B cell (primary cell): ENCODE data around the gene PHPT1. TPM values are rescaled to one million over a fixed set of nuclear protein-coding genes. Genes with fewer than 3 reads are reported as not detected.

Source experiments
- ATAC-seq: fragments of 200-7000 bp; cut with Tn5 transposase; one replicate; pipeline ENCODE4 v1.10.0; 2021; ENCODE audit warnings: low read depth, mild to moderate bottlenecking, moderate number of reproducible peaks, moderate library complexity
- CTCF ChIA-PET: fragments of 350-600 bp; sonication (Branson Sonifier 250); formaldehyde crosslinking; loops from one replicate; lab custom pipeline; 2021; ENCODE audit warnings: antibody characterized with exemption, inconsistent platforms; lab: Charles Lee
- POLR2A ChIA-PET: fragments of 350-600 bp; sonication (Branson Sonifier 250); formaldehyde crosslinking; loops from one replicate; lab custom pipeline; 2021; ENCODE audit warnings: antibody characterized with exemption; lab: Charles Lee
- DNase-seq: peaks from one replicate; pipeline ENCODE4 v3.0.0; 2013
- H2AFZ ChIP-seq: 2 replicates; pipeline ENCODE4 v1.6.1; 2012; ENCODE audit warnings: mild to moderate bottlenecking, low read depth, low read length; ENCODE audit not compliant: insufficient read depth, poor library complexity, severe bottlenecking
- H3K27ac ChIP-seq, 2 donors: 1 replicate in 1 of 2; 2 replicates in 1 of 2; pipeline ENCODE4 v1.5.1; 2012 to 2013; ENCODE audit warnings: low read length in 2 of 2, mild to moderate bottlenecking in 2 of 2, moderate library complexity in 1 of 2
- H3K27me3 ChIP-seq, 4 experiments: fragments of 200-600 bp in 1 of 4; sonication (generic) in 1 of 4; replicated peaks in 1 of 4; 1 replicate in 2 of 4; 2 replicates in 2 of 4; pipeline versions ENCODE4 v1.6.1 to v1.7.0; 2013 to 2016; ENCODE audit warnings: low read length in 3 of 4, mild to moderate bottlenecking in 2 of 4, mixed read lengths in 1 of 4, moderate library complexity in 1 of 4; ENCODE audit not compliant: insufficient read depth in 4 of 4, control insufficient read depth in 3 of 4; ENCODE audit errors: control extremely low read depth in 1 of 4
- H3K36me3 ChIP-seq, 2 experiments: replicated peaks in 1 of 2; 1 replicate in 1 of 2; 2 replicates in 1 of 2; pipeline versions ENCODE4 v1.6.1 to v1.7.1; 2013; ENCODE audit warnings: low read length in 1 of 2; ENCODE audit not compliant: insufficient read depth in 2 of 2, control insufficient read depth in 1 of 2; ENCODE audit errors: control extremely low read depth in 1 of 2, extremely low read depth in 1 of 2
- H3K4me1 ChIP-seq, 2 donors: fragments of 200-600 bp in 1 of 2; sonication (generic) in 1 of 2; 1 replicate in 1 of 2; 2 replicates in 1 of 2; pipeline versions ENCODE4 v1.5.1 to v1.6.1; 2013 to 2017; ENCODE audit warnings: low read length in 2 of 2; ENCODE audit not compliant: control insufficient read depth in 2 of 2, insufficient read depth in 2 of 2
- H3K4me2 ChIP-seq: replicated peaks from 2 replicates; pipeline ENCODE3; 2012; ENCODE audit warnings: mild to moderate bottlenecking, low read depth, low read length; ENCODE audit not compliant: poor library complexity, severe bottlenecking
- H3K4me3 ChIP-seq, 5 experiments: fragments of 200-600 bp in 1 of 5; sonication (generic) in 1 of 5; 1 replicate in 3 of 5; 2 replicates in 2 of 5; pipeline versions ENCODE4 v1.5.1 to v1.7.0; 2011 to 2016; ENCODE audit warnings: low read length in 4 of 5, mild to moderate bottlenecking in 4 of 5, low read depth in 2 of 5, control low read depth in 1 of 5, moderate library complexity in 1 of 5; ENCODE audit not compliant: insufficient read depth in 1 of 5; ENCODE audit errors: control extremely low read depth in 1 of 5, extremely low read depth in 1 of 5
- H3K79me2 ChIP-seq: fragments of 200-600 bp; sonication (generic); one replicate; pipeline ENCODE4 v1.6.0; 2016; ENCODE audit warnings: low read length; ENCODE audit not compliant: control insufficient read depth, insufficient read depth
- H3K9ac ChIP-seq: fragments of 200-600 bp; sonication (generic); 2 replicates; pipeline ENCODE4 v1.6.1; 2017; ENCODE audit warnings: mild to moderate bottlenecking, low read length, moderate library complexity
- H3K9me3 ChIP-seq, 3 donors: one replicate each; pipeline versions ENCODE4 v1.6.1 to v1.7.1; 2013; ENCODE audit warnings: low read length in 2 of 3; ENCODE audit not compliant: control insufficient read depth in 2 of 3, insufficient read depth in 1 of 3; ENCODE audit errors: control extremely low read depth in 1 of 3
- H4K20me1 ChIP-seq: 2 replicates; pipeline ENCODE4 v1.6.0; 2012; ENCODE audit warnings: mild to moderate bottlenecking, low read length; ENCODE audit not compliant: insufficient read depth, control insufficient read depth, poor library complexity, severe bottlenecking
- H3K27ac Mint-ChIP-seq: one replicate; pipeline ENCODE4 v1.8.0; 2021; ENCODE audit warnings: mixed read lengths
- H3K27me3 Mint-ChIP-seq: one replicate; pipeline ENCODE4 v1.8.0; 2021; ENCODE audit warnings: mixed read lengths
- H3K4me1 Mint-ChIP-seq: one replicate; pipeline ENCODE4 v1.8.0; 2021; ENCODE audit warnings: mixed read lengths
- H3K4me3 Mint-ChIP-seq: one replicate; pipeline ENCODE4 v1.8.0; 2021; ENCODE audit warnings: mixed read lengths
- H3K9me3 Mint-ChIP-seq: one replicate; pipeline ENCODE4 v1.8.0; 2022; ENCODE audit warnings: mixed read lengths; ENCODE audit not compliant: insufficient read depth
- EZH2 ChIP-seq: IDR thresholded peaks from 2 replicates; pipeline ENCODE4 v1.6.1; 2012; ENCODE audit warnings: borderline replicate concordance, low read depth, mild to moderate bottlenecking, moderate library complexity, low read length; ENCODE audit not compliant: insufficient read depth, poor library complexity, severe bottlenecking
- WGBS: methylation state at CpG from one replicate; pipeline ENCODE4 v1.1.5; 2013; ENCODE audit warnings: missing lambda C conversion rate; ENCODE audit not compliant: insufficient coverage; 5-methylcytosine and 5-hydroxymethylcytosine counted together
- intact Hi-C: fragments of 100-400 bp; cut with micrococcal nuclease; formaldehyde crosslinking; loops from one replicate; pipeline ENCODE4 v1.10.0; 2022
- polyA plus RNA-seq: library from polyadenylated mRNA; depleted of rRNA; stranded (reverse); fragments of >200 nt; gene quantifications from 2 replicates; pipeline ENCODE4 v1.2.3, GENCODE V29; 2012
- total RNA-seq, 2 donors: library from RNA; stranded (reverse); fragments of 120-200 nt in 1 of 2; gene quantifications; 1 replicate in 1 of 2; 2 replicates in 1 of 2; pipeline versions ENCODE4 v1.2.3 to v1.2.4, GENCODE V29; 2013 to 2022
- TF ChIP-seq, protein P1 (sequence below): fragments of 200-600 bp; IDR thresholded peaks from one replicate; pipeline ENCODE4 v1.8.0; 2022; ENCODE audit warnings: antibody characterized with exemption, mild to moderate bottlenecking

PHPT1 gene
- total and polyA plus RNA-seq, 2 donors (not counting 1 experiment from before 2014, with no cell fraction given): 36.5 to 37.2 TPM

DNA sequence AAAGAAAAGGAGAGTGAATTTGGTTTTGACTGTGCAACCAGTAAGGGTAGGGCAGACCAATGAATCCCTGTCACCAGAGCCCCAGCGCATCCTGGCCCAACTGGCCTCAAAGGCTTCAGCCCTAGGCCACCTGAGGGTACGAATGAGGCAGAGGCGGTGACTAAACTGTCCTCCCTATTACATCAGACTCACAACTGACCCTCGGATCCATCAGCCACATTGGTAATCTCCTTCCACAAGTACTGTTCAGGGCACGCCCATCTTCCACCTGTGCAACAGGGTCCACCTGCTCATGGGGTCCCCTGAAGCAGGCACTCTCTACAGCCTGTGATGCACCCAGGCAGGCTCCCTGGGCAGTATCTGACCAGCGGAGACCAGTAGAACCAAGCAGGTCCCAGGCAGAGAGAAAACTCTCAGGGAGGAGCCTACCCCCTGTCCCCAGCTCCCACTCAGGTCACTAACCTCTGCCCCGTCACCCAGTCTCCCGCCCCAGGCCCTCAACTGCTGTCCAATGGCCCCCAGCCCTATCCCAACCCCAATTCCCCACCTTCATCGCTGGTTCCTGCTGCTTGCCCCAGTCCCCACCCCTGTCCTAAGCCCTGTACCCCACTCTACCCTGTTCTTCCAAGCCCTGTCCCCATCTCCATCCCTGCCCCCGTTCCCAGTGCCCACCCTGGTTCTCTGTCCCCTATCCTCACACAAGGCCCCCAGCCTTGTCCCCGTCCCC lies 16.0 kb downstream of the PHPT1 start:
- H3K4me3 Mint-ChIP-seq: peak overlapping the region; percentile 90
- POLR2A ChIA-PET: interaction anchor here (0.6 kb wide), 1 partner anchor 8 kb away, joined by 5 read pairs; no protein-coding TSS in a partner anchor
- Histone ChIP-seq H3K4me1 (peaks cover 8 to 19% of the 10 kb centered on the region in 2 donors), H3K4me2 (peak overlapping the region; percentile 92), H3K79me2 (peaks cover 35% of the 10 kb centered on the region), H3K9ac (peak overlapping the region; percentile 96), H3K27ac (peak overlapping the region in 1 of 2 donors; percentile 92), H3K27me3 (no peaks in the 10 kb centered on the region), H3K36me3 (peaks cover 0 to 37% of the 10 kb centered on the region in 2 experiments), H2AFZ (peak overlapping the region; percentile 80), H3K4me3 (peak overlapping the region in 4 of 5 experiments; percentile 62 to 85 (median 74)), H4K20me1 (peaks cover 24% of the 10 kb centered on the region), H3K9me3 (peaks cover 0 to 2% (median 0%) of the 10 kb centered on the region in 3 donors)
- peak overlapping the region; percentile 61 for H3K27ac Mint-ChIP-seq
- H3K4me1 Mint-ChIP-seq: peaks cover 22% of the 10 kb centered on the region
- H3K27me3 Mint-ChIP-seq: no peaks in the 10 kb centered on the region
- intact Hi-C loops: no loop called here
- no peaks in the 10 kb centered on the region for H3K9me3 Mint-ChIP-seq
- WGBS: 70% methylated on average over 11 of the region's 11 CpGs
- ATAC-seq: no peak
- no peak for TF ChIP-seq EZH2
- TF ChIP-seq, protein P1, sequence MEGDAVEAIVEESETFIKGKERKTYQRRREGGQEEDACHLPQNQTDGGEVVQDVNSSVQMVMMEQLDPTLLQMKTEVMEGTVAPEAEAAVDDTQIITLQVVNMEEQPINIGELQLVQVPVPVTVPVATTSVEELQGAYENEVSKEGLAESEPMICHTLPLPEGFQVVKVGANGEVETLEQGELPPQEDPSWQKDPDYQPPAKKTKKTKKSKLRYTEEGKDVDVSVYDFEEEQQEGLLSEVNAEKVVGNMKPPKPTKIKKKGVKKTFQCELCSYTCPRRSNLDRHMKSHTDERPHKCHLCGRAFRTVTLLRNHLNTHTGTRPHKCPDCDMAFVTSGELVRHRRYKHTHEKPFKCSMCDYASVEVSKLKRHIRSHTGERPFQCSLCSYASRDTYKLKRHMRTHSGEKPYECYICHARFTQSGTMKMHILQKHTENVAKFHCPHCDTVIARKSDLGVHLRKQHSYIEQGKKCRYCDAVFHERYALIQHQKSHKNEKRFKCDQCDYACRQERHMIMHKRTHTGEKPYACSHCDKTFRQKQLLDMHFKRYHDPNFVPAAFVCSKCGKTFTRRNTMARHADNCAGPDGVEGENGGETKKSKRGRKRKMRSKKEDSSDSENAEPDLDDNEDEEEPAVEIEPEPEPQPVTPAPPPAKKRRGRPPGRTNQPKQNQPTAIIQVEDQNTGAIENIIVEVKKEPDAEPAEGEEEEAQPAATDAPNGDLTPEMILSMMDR: no peak
- no peak for DNase-seq
- CTCF ChIA-PET: no interaction called here

- intact Hi-C loops: loop anchor here (1.0 kb wide), 4 partner anchors 16 to 74 kb away; partner anchors contain the start of genes PHPT1, TMEM141 and TRAF2
Measured at GRCh38 chr9:136865768-136866103, 16.5 kb downstream of the PHPT1 start.

More at GRCh38 chr9:136865768-136866103, 16.5 kb downstream of the PHPT1 start:
- under 1% methylated on average over 8 of the region's 20 CpGs for WGBS
- peaks cover 19% of the 10 kb centered on the region for H3K4me1 Mint-ChIP-seq
- peak overlapping the region; percentile 90 for H3K4me3 Mint-ChIP-seq
- DNase-seq: no peak
- peak overlapping the region; percentile 61 for H3K27ac Mint-ChIP-seq
- H2AFZ ChIP-seq: peak overlapping the region; percentile 80
- H3K27me3 Mint-ChIP-seq: no peaks in the 10 kb centered on the region
- peaks cover 35% of the 10 kb centered on the region for H3K79me2 ChIP-seq
- ChIA-PET CTCF (no interaction called here), POLR2A (interaction anchor here (1.0 to 1.5 kb wide), 5 partner anchors 15 to 66 kb away, joined by 3 to 5 read pairs (median 4); partner anchors contain the start of gene TRAF2)
- H4K20me1 ChIP-seq: peaks cover 24% of the 10 kb centered on the region
- peaks cover 8 to 19% of the 10 kb centered on the region in 2 donors for H3K4me1 ChIP-seq
- no peak for ATAC-seq
- H3K4me3 ChIP-seq: peak overlapping the region in 4 of 5 experiments; percentile 62 to 85 (median 74)
- TF ChIP-seq, protein P1: no peak
- no peak for TF ChIP-seq EZH2
- H3K9me3 ChIP-seq: peaks cover 0 to 2% (median 0%) of the 10 kb centered on the region in 3 donors
- peak overlapping the region; percentile 96 for H3K9ac ChIP-seq
- peaks cover 0 to 35% of the 10 kb centered on the region in 2 experiments for H3K36me3 ChIP-seq
- peak overlapping the region; percentile 48 to 92 for H3K27ac ChIP-seq
- peak overlapping the region; percentile 92 for H3K4me2 ChIP-seq
- H3K27me3 ChIP-seq: no peaks in the 10 kb centered on the region
- no peaks in the 10 kb centered on the region for H3K9me3 Mint-ChIP-seq
